A549 treated with AZD2906 at 1 μM for 4 hours (cell line): ENCODE results near the gene DDAH2. TPM values are rescaled to one million over a fixed set of nuclear protein-coding genes. Genes with fewer than 3 reads are reported as not detected.

Experiments
- total RNA-seq: library from RNA; stranded (reverse); fragments of 200-300 nt; extraction: Qiagen RNA extraction; gene quantifications from 5 replicates; pipeline ENCODE4 v1.2.3, GENCODE V29; 2022

The DDAH2 gene
- 25.2 to 32.8 TPM (median 28.6 TPM) in 5 replicates for total RNA-seq

GRCh38 chr6:31728767-31729514, at the start of gene DDAH2:
Gene DDAH2, minus strand, starts transcription at chr6:31729299. Its CDS starts 138 bp downstream, at chr6:31729161.

GRCh38 chr6:31776989-31777666, 48.0 kb upstream of the DDAH2 start, which contains the start of gene VWA7:
Gene VWA7, minus strand, starts transcription at chr6:31777328. Its CDS starts 549 bp downstream, at chr6:31776779.

GRCh38 chr6:31762356-31762755, 33.3 kb upstream of the DDAH2 start, which contains the start of gene SAPCD1:
Gene SAPCD1, plus strand, starts transcription at chr6:31762656. Its CDS starts 399 bp downstream, at chr6:31763055.

GRCh38 chr6:31739639-31740396, 10.7 kb upstream of the DDAH2 start, which contains the start of gene MSH5:
Gene MSH5, plus strand, starts transcription at chr6:31740005. Its CDS starts 462 bp downstream, at chr6:31740467.

GRCh38 chr6:31736021-31736767, 7.1 kb upstream of the DDAH2 start, which contains the start of gene CLIC1:
Gene CLIC1, minus strand, starts transcription at chr6:31736530. Its CDS starts 230 bp downstream, at chr6:31736300.

GRCh38 chr6:31723245-31723979, 5.7 kb downstream of the DDAH2 start, which contains the start of gene MPIG6B:
Gene MPIG6B, plus strand, starts transcription at chr6:31723373. Its CDS starts 11 bp downstream, at chr6:31723384.

GRCh38 chr6:31721351-31722020, 7.6 kb downstream of the DDAH2 start, which contains the start of gene LY6G6C:
Gene LY6G6C, minus strand, starts transcription at chr6:31721746. Its CDS starts 67 bp downstream, at chr6:31721679.

GRCh38 chr6:31715022-31715958, 13.8 kb downstream of the DDAH2 start, which contains the start of gene LY6G6D:
Gene LY6G6D, plus strand, starts transcription at chr6:31715348. Its CDS starts 8 bp downstream, at chr6:31715356.

GRCh38 chr6:31706599-31706998, 22.5 kb downstream of the DDAH2 start, which contains the start of gene LY6G6F:
Gene LY6G6F, plus strand, starts transcription at chr6:31706866. Its CDS starts 41 bp downstream, at chr6:31706907.

GRCh38 chr6:31702819-31703716, 26.0 kb downstream of the DDAH2 start, which contains the start of gene ABHD16A:
Gene ABHD16A, minus strand, starts transcription at chr6:31703324. Its CDS starts 43 bp downstream, at chr6:31703281.

GRCh38 chr6:31680226-31681134, 48.6 kb downstream of the DDAH2 start, which contains the start of gene LY6G5C:
Gene LY6G5C, minus strand, starts transcription at chr6:31681067. Its CDS starts 694 bp downstream, at chr6:31680373.

Other genes starting within 250 kb of the DDAH2 start
- 5.8 to 6.5 TPM (median 6.2 TPM) in 5 replicates for gene MICB, start 231.2 kb downstream of the DDAH2 start, total RNA-seq
- gene MCCD1, start 200.3 kb downstream of the DDAH2 start, total RNA-seq: not detected in 5 replicates
- 340 to 418 TPM (median 347 TPM) in 5 replicates for gene DDX39B, start 187.3 kb downstream of the DDAH2 start, total RNA-seq
- gene ATP6V1G2, start 182.7 kb downstream of the DDAH2 start, total RNA-seq: 0.62 to 1.1 TPM (median 0.93 TPM) in 5 replicates
- 9.5 to 13.0 TPM (median 12.6 TPM) in 5 replicates for gene NFKBIL1, start 181.7 kb downstream of the DDAH2 start, total RNA-seq
- 0.07 to 0.23 TPM (median 0.08 TPM) in 3 of 5 replicates, not detected in the others for gene LTA, start 157.0 kb downstream of the DDAH2 start, total RNA-seq
- 0.07 to 0.08 TPM in 2 of 5 replicates, not detected in the others for gene TNF, start 153.7 kb downstream of the DDAH2 start, total RNA-seq
- gene LTB, start 146.9 kb downstream of the DDAH2 start, total RNA-seq: 0.12 to 0.49 TPM (median 0.14 TPM) in 4 of 5 replicates, not detected in the other
- 0.14 to 0.41 TPM (median 0.29 TPM) in 5 replicates for gene LST1, start 143.0 kb downstream of the DDAH2 start, total RNA-seq
- gene NCR3, start 136.3 kb downstream of the DDAH2 start, total RNA-seq: not detected in 5 replicates
- gene AIF1, start 114.1 kb downstream of the DDAH2 start, total RNA-seq: not detected in 5 replicates
- 66.2 to 87.9 TPM (median 84.6 TPM) in 5 replicates for gene PRRC2A, start 108.6 kb downstream of the DDAH2 start, total RNA-seq
- gene BAG6, start 76.6 kb downstream of the DDAH2 start, total RNA-seq: 117 to 150 TPM (median 136 TPM) in 5 replicates
- gene APOM, start 73.4 kb downstream of the DDAH2 start, total RNA-seq: 2.9 to 3.7 TPM (median 3.1 TPM) in 5 replicates
- 11.3 to 12.4 TPM (median 11.9 TPM) in 5 replicates for gene C6orf47, start 68.5 kb downstream of the DDAH2 start, total RNA-seq
- 7.8 to 11.3 TPM (median 10.1 TPM) in 5 replicates for gene GPANK1, start 64.3 kb downstream of the DDAH2 start, total RNA-seq
- gene CSNK2B, start 63.2 kb downstream of the DDAH2 start, total RNA-seq: 169 to 183 TPM (median 179 TPM) in 5 replicates
- gene LY6G5B, start 59.3 kb downstream of the DDAH2 start, total RNA-seq: 2.7 to 4.2 TPM (median 3.2 TPM) in 5 replicates
- 1.2 to 1.7 TPM (median 1.4 TPM) in 5 replicates for gene LY6G5C, start 48.2 kb downstream of the DDAH2 start, total RNA-seq
- 14.2 to 17.5 TPM (median 16.7 TPM) in 5 replicates for gene ABHD16A, start 26.0 kb downstream of the DDAH2 start, total RNA-seq
- not detected in 5 replicates for gene LY6G6F, start 22.4 kb downstream of the DDAH2 start, total RNA-seq
- not detected in 5 replicates for gene LY6G6D, start 14.0 kb downstream of the DDAH2 start, total RNA-seq
- 0.08 to 0.14 TPM (median 0.09 TPM) in 3 of 5 replicates, not detected in the others for gene LY6G6C, start 7.6 kb downstream of the DDAH2 start, total RNA-seq
- gene MPIG6B, start 5.9 kb downstream of the DDAH2 start, total RNA-seq: not detected in 5 replicates
- gene CLIC1, start 7.2 kb upstream of the DDAH2 start, total RNA-seq: 467 to 486 TPM (median 475 TPM) in 5 replicates
- gene MSH5, start 10.7 kb upstream of the DDAH2 start, total RNA-seq: 10.5 to 14.8 TPM (median 11.7 TPM) in 5 replicates
- gene SAPCD1, start 33.4 kb upstream of the DDAH2 start, total RNA-seq: 1.6 to 4.2 TPM (median 3.1 TPM) in 5 replicates
- 1.3 to 1.9 TPM (median 1.5 TPM) in 5 replicates for gene VWA7, start 48.0 kb upstream of the DDAH2 start, total RNA-seq
- gene VARS1, start 66.5 kb upstream of the DDAH2 start, total RNA-seq: 49.3 to 54.8 TPM (median 53.0 TPM) in 5 replicates
- 43.6 to 61.8 TPM (median 59.8 TPM) in 5 replicates for gene LSM2, start 77.7 kb upstream of the DDAH2 start, total RNA-seq
- gene HSPA1L, start 86.0 kb upstream of the DDAH2 start, total RNA-seq: 1.2 to 1.7 TPM (median 1.4 TPM) in 5 replicates
- 132 to 240 TPM (median 186 TPM) in 5 replicates for gene HSPA1A, start 86.2 kb upstream of the DDAH2 start, total RNA-seq
- 94.0 to 169 TPM (median 135 TPM) in 5 replicates for gene HSPA1B, start 98.4 kb upstream of the DDAH2 start, total RNA-seq
- gene NEU1, start 133.5 kb upstream of the DDAH2 start, total RNA-seq: 24.3 to 33.7 TPM (median 27.9 TPM) in 5 replicates
- gene SLC44A4, start 149.7 kb upstream of the DDAH2 start, total RNA-seq: 0.05 TPM in 3 of 5 replicates, not detected in the others
- gene EHMT2, start 168.4 kb upstream of the DDAH2 start, total RNA-seq: 21.5 to 29.0 TPM (median 26.5 TPM) in 5 replicates
- gene ZBTB12, start 172.8 kb upstream of the DDAH2 start, total RNA-seq: 2.9 to 4.5 TPM (median 3.8 TPM) in 5 replicates
- gene C2, start 198.4 kb upstream of the DDAH2 start, total RNA-seq: 0.20 to 0.34 TPM (median 0.23 TPM) in 5 replicates
- gene CFB, start 216.8 kb upstream of the DDAH2 start, total RNA-seq: 1.3 to 3.0 TPM (median 2.0 TPM) in 5 replicates
- gene NELFE, start 229.7 kb upstream of the DDAH2 start, total RNA-seq: 73.0 to 92.7 TPM (median 76.9 TPM) in 5 replicates
- gene SKIC2, start 229.9 kb upstream of the DDAH2 start, total RNA-seq: 19.9 to 23.7 TPM (median 22.8 TPM) in 5 replicates
- 11.1 to 13.8 TPM (median 11.8 TPM) in 5 replicates for gene DXO, start 242.8 kb upstream of the DDAH2 start, total RNA-seq